Measurements from ENCODE around the gene DTNB.

DTNB gene

DNA sequence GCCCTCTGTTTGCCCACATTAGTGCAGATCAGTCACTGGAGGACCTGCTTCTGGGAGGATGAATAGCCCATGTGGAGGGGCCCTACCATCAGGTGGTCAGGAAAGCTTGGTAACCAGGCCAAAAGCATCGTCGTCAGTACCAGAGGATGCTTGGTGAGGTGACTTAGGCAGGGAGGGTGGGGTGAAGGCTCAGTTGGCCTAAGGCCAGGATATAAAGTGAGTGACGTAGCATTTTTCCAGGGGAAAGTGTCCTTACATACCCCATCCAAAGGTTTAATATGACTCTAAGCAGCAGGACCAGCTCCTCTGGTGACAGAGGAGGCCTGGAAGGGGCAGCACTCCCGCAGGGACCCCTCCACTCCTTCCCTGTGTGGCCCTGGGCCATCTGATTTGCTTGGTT lies 303.9 kb downstream of the DTNB start:
- no peak overlapping the region for H3K4me3 ChIP-seq (ENCODE audit: low read length)
- DNase-seq (ENCODE audit: low read depth) = no peak
- TF ChIP-seq, protein P1, sequence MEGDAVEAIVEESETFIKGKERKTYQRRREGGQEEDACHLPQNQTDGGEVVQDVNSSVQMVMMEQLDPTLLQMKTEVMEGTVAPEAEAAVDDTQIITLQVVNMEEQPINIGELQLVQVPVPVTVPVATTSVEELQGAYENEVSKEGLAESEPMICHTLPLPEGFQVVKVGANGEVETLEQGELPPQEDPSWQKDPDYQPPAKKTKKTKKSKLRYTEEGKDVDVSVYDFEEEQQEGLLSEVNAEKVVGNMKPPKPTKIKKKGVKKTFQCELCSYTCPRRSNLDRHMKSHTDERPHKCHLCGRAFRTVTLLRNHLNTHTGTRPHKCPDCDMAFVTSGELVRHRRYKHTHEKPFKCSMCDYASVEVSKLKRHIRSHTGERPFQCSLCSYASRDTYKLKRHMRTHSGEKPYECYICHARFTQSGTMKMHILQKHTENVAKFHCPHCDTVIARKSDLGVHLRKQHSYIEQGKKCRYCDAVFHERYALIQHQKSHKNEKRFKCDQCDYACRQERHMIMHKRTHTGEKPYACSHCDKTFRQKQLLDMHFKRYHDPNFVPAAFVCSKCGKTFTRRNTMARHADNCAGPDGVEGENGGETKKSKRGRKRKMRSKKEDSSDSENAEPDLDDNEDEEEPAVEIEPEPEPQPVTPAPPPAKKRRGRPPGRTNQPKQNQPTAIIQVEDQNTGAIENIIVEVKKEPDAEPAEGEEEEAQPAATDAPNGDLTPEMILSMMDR (conservative IDR thresholded peaks at IDR 0.05; ENCODE audit: low read depth, low read length) = no peak

DNA sequence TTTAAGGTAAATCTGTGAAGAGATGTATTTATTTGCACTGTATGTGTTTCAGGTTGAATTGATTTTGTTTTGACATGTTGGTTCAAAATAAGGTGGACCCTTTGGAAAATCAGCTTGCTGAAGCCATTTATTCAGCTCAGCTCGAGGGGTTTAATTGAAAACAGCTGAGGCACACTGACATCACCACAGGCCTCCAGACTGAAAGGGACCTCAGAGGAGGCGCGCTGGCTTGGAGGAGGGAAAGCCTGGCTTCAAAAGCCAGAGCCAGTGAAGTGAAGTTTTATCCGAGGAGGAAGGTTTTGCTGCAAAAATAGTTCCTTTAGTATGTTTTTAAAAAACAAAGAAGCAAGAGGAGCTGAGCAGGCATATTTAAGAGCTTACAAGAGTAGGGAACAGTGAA lies 304.7 kb downstream of the DTNB start:
- no peak for DNase-seq (ENCODE audit: low read depth)
- H3K4me3 ChIP-seq (ENCODE audit: low read length) = no peak overlapping the region
- TF ChIP-seq, protein P1 (conservative IDR thresholded peaks at IDR 0.05; ENCODE audit: low read depth, low read length) = no peak

DNA sequence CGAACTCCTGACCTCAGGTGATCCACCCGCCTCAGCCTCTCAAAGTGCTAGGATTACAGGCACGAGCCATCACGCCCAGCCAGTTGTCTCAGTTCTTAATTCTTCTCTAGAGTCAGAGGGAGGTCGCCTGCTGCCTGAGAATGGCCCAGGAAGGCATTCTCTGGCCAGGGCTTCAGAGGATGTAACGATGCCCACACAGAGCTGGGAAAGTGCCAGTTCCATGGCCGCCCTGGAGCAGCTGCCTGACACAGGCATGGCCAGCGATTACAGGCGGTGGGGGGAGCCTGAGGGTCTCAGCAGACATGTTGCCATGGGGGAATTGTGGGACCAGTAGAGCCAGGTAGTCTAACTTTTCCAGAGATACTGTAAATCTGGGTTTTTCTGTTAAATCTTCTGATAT lies 306.1 kb downstream of the DTNB start:
- no peak for DNase-seq (ENCODE audit: low read depth)
- TF ChIP-seq, protein P1 (conservative IDR thresholded peaks at IDR 0.05; ENCODE audit: low read depth, low read length) = no peak
- no peak overlapping the region for H3K4me3 ChIP-seq (ENCODE audit: low read length)

DNA sequence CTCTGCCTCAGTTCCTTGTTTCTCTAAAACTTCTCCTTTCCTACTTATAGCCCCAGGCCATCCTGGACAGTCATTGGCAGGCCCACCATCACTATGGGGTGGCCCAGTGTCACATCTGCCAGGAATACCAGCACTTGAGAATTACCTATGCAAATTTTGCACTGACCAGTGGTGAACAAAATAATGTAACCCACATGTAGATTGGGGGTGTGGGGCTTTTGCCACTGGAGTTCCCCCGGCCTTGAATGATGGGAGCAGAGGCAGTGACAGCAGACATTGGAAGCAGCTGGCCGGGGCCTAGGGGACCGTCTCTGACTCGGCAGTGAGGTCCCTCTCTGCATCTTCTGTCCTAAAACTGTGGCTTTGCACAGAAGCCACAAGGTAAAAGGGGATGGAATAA lies 306.7 kb downstream of the DTNB start:
- TF ChIP-seq, protein P1 (conservative IDR thresholded peaks at IDR 0.05; ENCODE audit: low read depth, low read length) = no peak
- H3K4me3 ChIP-seq (ENCODE audit: low read length) = no peak overlapping the region
- no peak for DNase-seq (ENCODE audit: low read depth)

DNA sequence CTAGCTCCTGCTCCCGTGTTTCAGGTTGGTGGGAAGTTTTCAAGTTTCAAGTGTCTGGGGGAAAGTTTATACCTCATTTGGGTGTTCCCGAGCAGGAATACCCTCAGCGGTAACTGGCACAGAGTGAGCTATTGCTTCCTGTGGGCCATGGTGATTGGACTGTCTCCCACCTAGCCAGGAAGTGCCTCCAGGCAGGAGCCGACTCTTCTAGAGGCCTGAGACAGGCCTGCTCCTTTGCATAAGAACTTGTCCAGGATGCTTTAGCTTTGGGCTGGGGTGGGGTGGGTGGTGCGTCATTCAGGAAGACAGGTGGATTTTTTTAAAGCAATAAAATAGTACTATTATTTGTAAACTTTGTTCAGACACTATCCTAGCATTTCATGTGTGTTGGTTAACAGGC lies 308.1 kb downstream of the DTNB start:
- no peak for DNase-seq (ENCODE audit: low read depth)
- TF ChIP-seq, protein P1 (conservative IDR thresholded peaks at IDR 0.05; ENCODE audit: low read depth, low read length) = no peak
- no peak overlapping the region for H3K4me3 ChIP-seq (ENCODE audit: low read length)

DNA sequence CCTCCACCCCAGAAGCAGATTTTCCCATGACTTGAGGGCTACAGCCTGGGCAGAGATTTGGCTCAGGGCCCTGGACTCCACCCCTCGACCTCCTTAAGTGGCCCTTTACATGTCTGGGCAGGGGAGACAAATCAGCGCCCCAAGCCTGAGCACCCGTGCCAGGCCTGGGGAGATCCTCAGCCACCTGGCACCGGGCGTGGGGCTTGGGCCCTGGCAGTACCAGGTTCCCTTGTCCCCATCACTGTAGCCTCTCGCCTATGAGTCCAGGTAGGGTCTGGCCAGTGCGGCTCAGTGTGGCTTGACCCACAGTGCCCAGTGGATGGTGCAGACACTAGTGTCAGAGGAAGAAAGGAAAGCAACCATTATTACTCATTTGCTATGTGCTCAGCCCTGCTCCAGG lies 309.6 kb downstream of the DTNB start:
- H3K4me3 ChIP-seq (ENCODE audit: low read length) = no peak overlapping the region
- DNase-seq (ENCODE audit: low read depth) = no peak
- TF ChIP-seq, protein P1 (conservative IDR thresholded peaks at IDR 0.05; ENCODE audit: low read depth, low read length) = no peak

DNA sequence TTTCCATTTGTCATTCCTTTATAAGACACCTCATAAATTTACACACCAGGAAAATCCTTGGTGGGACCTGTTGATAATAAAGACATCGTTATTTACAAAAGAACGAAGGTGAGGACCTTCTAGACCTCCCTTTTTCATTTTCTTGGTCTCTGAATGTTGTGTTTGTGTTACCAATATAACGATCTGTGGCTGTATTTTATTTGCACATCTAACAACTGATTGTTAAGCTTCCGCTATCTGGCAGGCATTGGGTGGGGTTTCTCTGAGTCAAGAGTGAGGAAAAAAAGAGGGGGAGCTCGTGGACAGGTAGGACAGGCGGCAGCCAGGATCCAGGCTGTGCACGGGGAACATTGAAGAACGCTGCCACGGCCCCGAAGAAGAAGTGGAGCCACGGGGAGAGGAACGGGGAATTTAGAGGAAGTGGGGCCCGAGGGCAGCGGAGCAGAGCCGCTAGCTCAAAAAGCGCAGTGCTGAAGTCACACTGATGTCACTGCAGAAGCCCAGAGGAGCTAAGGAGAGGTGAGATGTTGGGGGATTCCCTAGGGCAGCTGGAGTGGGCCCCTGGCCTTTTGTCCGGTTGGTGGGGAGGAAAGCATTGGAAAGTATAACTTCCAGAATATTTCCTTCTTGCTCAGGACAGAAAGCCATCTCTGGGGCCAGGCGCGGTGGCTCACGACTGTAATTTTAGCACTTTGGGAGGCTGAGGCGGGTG lies 310.8 kb downstream of the DTNB start:
- H3K4me3 ChIP-seq (ENCODE audit: low read length) = peak overlapping the region; percentile 39
- TF ChIP-seq, protein P1 (conservative IDR thresholded peaks at IDR 0.05; ENCODE audit: low read depth, low read length) = no peak
- no peak for DNase-seq (ENCODE audit: low read depth)
